HL-60 (cell line): ENCODE data around the gene LIMS2.

Experiments used
- CTCF ChIP-seq: IDR thresholded peaks from one replicate; pipeline ENCODE4 v1.5.1; 2011; ENCODE audit warnings: low read length, control low read depth, inconsistent platforms; ENCODE audit not compliant: insufficient read depth
- GABPA ChIP-seq: IDR thresholded peaks from 2 replicates; pipeline ENCODE4 v1.6.1; 2012; ENCODE audit warnings: low read depth
- POLR2AphosphoS5 ChIP-seq: IDR thresholded peaks from 2 replicates; pipeline ENCODE4 v1.6.1; 2012; ENCODE audit warnings: low read depth
- REST ChIP-seq: IDR thresholded peaks from 2 replicates; pipeline ENCODE4 v1.6.1; 2012; ENCODE audit warnings: low read depth; ENCODE audit not compliant: insufficient replicate concordance
- SPI1 ChIP-seq: IDR thresholded peaks from 2 replicates; pipeline ENCODE4 v1.6.1; 2012; ENCODE audit warnings: low read depth, mild to moderate bottlenecking, borderline replicate concordance

- TF ChIP-seq CTCF (no peak), POLR2AphosphoS5 (no peak), REST (no peak), GABPA (no peak), SPI1 (no peak)
Measured at GRCh38 chr2:127660291-127660578, 15.1 kb downstream of the LIMS2 start.
